Stimulated activated CD4-positive, alpha-beta T cell treated with anti-CD3 and anti-CD28 coated beads, TNF-alpha, amount 100 ng/mL, for 4 hours (primary cell): ENCODE measurements around the gene NECTIN2.
A peak's percentile ranks its signal among the peaks of the same experiment; 100 is the strongest.
"Not testable (repeated sequence)": the region's sequence is repeated elsewhere in the genome, so short reads cannot be mapped to it uniquely, and the experiment has no call there.

Experiments
- DNase-seq, 3 experiments: peaks; one replicate each; pipeline ENCODE4 v3.0.0-alpha.2; 2020; ENCODE audit warnings: low read depth in 3 of 3

The NECTIN2 gene

DNA sequence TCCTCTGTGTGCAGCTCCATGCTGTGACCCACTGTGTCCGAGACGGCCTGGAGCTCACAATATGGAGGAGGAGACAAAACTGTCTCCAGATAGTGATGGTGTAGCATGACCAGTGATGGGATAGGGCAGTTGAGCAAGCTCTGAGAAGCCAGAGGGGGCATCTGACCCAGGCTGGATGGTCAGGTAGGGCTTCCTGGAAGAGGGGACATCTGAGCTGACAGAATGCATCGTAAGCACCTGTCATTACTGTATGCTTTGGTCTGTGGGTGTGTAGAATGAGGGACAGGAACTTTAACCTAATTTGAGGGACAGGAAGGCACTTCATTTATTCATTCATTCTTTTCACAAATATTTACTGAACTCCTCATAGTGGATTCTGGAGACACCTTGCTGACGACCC, 38.5 kb downstream of the NECTIN2 start:
- DNase-seq = no peak

DNA sequence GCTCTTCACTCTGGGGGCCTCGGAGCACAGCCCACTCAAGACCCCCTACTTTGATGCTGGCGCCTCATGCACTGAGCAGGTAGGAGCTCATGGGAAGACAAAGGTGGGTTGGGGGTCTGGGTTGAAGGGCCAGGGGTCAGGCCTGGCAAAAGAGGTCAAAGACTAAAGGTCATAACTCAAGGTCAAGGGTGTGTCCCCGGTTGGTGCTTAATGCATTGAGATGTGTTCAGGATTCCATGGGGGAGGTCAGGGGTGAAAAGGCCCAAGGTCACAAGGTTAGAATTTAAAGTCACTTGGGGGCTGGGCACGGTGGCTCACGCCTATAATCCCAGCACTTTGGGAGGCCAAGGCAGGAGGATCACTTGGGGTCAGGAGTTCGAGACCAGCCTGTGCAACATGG, 40.0 kb downstream of the NECTIN2 start:
- no peak for DNase-seq

DNA sequence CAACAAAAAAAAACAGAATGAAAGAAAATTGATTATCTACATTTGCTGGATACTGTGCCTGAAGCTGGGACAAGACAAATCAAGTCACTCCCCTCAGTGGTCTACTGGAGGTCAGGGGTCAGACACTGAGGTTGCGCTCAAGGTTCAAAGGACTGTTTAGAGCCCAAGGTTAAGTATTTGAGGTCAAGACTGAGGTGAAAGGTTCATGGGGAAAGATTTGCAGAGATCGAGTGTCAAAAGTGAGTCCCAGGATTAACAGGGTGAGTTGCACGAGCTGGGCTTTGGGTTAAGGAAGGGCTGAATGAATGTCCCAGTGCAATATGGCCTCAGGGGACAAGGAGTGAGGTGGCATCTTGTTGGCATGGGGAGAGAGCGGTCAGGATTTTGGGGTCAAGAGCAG, 41.6 kb downstream of the NECTIN2 start:
- no peak for DNase-seq

- not testable (repeated sequence) for DNase-seq
Observed at GRCh38 chr19:44888335-44888734, 42.2 kb downstream of the NECTIN2 start.

- DNase-seq = no peak
Observed at GRCh38 chr19:44889830-44890365, 43.8 kb downstream of the NECTIN2 start.

- peak in 2 of 3 experiments; percentile 99 to 100 for DNase-seq
Observed at GRCh38 chr19:44890366-44891015, 44.4 kb downstream of the NECTIN2 start.

DNA sequence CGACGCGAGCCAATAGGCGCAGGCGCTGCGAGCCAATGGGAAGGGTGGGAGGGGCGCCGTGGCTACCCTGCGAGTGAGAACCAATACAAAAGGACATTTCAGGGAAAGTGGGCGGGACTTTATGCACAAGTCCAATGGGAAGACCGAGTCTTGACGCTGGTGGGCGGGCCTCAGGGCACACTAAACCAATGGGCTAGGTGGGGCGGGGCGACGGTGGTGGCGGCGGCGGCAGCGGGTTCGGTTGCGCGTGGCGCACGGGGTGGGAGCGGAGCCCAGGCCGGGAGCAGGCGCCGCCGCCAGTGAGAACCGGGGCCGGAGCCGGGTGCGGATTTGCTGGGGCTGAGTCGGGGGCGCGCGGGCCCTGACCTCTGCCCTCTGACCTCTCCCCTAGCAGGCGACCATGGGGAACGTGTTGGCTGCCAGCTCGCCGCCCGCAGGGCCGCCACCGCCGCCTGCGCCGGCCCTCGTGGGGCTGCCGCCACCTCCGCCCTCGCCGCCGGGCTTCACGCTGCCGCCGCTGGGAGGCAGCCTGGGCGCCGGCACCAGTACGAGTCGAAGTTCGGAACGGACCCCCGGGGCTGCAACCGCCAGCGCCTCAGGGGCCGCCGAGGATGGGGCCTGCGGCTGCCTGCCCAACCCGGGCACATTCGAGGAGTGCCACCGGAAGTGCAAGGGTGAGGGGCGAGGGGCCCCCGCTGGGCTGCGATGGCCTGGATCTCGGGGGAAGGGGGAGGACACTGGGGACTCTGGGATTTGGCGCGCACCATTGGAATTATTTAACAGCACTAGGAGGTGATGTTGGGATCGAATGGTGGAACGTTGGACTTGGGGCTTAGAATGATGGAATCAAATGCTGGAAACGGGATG, 45.2 kb downstream of the NECTIN2 start, which contains the start of gene TOMM40:
Gene TOMM40 (plus strand): TSS at position 239 of the 867 bp plus-strand sequence. CDS start 162 bp downstream, at position 401.
- peak in 2 of 3 experiments; percentile 96 to 100 for DNase-seq

DNA sequence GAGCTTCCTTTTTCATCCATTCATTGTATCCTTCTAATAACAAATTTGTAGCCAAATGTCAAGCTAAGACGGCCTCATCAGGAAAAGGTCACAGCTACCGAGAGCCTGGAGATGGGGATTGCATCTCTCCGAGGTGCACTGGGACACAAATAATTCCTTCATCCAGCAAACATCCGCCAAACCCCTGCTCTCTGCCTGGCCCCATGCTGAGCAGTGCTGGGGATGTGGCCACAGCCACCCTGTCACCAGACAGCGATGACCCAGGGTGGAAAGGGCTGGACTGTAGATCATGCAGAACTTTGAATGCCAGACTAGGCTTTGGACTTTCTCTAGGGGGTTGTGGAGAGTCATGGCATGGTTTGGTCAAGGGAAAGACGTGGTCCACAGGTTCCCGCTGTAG, 46.8 kb downstream of the NECTIN2 start:
- DNase-seq = no peak

- no peak for DNase-seq
Observed at GRCh38 chr19:44893332-44894051, 47.4 kb downstream of the NECTIN2 start.

GRCh38 chr19:44894052-44894400, 47.9 kb downstream of the NECTIN2 start:
- DNase-seq = no peak

DNA sequence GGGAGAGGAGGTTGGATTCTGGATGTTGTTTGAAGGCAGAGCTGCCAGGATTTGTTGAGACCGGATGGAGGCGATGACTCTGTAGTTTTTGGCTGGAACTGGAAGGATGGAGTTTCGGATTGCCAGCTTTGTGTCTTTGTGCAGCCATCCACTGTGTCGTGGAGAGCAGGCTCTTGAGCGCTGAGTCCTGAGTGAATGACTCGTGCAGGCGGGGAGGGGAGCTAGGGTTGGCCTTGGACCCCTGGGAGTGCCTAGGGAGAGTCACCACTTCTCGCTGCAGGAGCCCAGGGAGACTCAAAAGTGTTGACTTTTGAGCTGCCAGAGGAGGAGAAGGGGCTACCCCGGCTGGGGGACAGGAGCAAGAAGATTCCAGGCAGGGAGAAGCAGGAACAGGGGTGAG, 48.8 kb downstream of the NECTIN2 start:
- no peak for DNase-seq

DNA sequence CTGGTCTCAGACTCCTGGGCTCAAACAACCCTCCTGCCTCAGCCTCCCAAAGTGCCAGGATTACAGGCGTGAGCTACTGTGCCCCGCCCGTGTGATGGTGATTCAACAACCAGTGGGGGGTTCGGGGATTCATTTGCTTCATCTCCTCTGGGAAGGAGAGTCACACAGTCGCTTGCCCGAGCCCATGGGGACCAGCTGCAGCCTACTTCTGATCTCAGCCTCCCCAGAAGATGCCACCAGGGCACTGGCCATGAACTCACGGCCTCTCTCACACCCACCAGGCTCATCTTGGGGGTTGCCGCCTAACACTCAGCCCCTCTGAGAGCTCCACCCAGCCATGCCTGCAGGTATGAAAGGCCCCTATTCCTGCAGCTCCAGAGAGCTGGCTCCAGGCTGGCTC, 51.7 kb downstream of the NECTIN2 start:
- no peak for DNase-seq

GRCh38 chr19:44900328-44901244, 54.5 kb downstream of the NECTIN2 start:
- no peak for DNase-seq

- no peak for DNase-seq
Observed at GRCh38 chr19:44903216-44903601, 57.1 kb downstream of the NECTIN2 start.

DNA sequence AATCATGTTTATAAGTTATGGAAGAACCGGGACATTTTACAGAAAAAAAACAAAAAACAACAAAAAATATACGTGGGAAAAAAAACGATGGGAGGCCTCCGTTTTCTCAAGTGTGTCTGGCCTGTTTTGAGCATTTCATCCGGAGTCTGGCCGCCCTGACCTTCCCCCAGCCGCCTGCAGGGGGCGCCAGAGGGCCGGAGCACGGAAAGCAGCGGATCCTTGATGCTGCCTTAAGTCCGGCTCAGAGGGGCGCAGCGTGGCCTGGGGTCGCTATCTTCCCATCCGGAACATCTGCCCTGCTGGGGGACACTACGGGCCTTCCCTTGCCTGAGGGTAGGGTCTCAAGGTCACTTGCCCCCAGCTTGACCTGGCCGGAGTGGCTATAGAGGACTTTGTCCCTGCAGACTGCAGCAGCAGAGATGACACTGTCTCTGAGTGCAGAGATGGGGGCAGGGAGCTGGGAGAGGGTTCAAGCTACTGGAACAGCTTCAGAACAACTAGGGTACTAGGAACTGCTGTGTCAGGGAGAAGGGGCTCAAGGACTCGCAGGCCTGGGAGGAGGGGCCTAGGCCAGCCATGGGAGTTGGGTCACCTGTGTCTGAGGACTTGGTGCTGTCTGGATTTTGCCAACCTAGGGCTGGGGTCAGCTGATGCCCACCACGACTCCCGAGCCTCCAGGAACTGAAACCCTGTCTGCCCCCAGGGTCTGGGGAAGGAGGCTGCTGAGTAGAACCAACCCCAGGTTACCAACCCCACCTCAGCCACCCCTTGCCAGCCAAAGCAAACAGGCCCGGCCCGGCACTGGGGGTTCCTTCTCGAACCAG, 57.7 kb downstream of the NECTIN2 start:
- peak; percentile 49 to 64 (median 58) for DNase-seq

DNA sequence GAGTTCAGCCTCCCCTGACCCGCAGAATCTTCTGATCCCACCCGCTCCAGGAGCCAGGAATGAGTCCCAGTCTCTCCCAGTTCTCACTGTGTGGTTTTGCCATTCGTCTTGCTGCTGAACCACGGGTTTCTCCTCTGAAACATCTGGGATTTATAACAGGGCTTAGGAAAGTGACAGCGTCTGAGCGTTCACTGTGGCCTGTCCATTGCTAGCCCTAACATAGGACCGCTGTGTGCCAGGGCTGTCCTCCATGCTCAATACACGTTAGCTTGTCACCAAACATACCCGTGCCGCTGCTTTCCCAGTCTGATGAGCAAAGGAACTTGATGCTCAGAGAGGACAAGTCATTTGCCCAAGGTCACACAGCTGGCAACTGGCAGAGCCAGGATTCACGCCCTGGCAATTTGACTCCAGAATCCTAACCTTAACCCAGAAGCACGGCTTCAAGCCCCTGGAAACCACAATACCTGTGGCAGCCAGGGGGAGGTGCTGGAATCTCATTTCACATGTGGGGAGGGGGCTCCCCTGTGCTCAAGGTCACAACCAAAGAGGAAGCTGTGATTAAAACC, 58.4 kb downstream of the NECTIN2 start:
- DNase-seq = no peak

DNA sequence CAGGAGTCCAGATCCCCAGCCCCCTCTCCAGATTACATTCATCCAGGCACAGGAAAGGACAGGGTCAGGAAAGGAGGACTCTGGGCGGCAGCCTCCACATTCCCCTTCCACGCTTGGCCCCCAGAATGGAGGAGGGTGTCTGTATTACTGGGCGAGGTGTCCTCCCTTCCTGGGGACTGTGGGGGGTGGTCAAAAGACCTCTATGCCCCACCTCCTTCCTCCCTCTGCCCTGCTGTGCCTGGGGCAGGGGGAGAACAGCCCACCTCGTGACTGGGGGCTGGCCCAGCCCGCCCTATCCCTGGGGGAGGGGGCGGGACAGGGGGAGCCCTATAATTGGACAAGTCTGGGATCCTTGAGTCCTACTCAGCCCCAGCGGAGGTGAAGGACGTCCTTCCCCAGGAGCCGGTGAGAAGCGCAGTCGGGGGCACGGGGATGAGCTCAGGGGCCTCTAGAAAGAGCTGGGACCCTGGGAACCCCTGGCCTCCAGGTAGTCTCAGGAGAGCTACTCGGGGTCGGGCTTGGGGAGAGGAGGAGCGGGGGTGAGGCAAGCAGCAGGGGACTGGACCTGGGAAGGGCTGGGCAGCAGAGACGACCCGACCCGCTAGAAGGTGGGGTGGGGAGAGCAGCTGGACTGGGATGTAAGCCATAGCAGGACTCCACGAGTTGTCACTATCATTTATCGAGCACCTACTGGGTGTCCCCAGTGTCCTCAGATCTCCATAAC, 59.5 kb downstream of the NECTIN2 start, which contains the start of gene APOE:
Gene APOE (plus strand): TSS at position 360 of the 724 bp plus-strand sequence. CDS start 829 bp downstream, outside the sequence.
- no peak for DNase-seq

- DNase-seq = no peak
Observed at GRCh38 chr19:44907613-44908012, 61.5 kb downstream of the NECTIN2 start.
